ENCODE results near the gene CUEDC1.

- TF ChIP-seq CTCF (IDR thresholded peaks at IDR 0.05 in 2 of 3, conservative IDR thresholded peaks at IDR 0.05 in 1 of 3; ENCODE audit: insufficient read depth in 2 of 3, low read depth in 1 of 3, low read length in 3 of 3) (no peak), ZNF143 (CRISPR knock-in tag; IDR thresholded peaks at IDR 0.05) (no peak), SAFB2 (IDR thresholded peaks at IDR 0.05; ENCODE audit: borderline replicate concordance, low read depth, low read length, severe bottlenecking) (no peak), ZC3H11A (IDR thresholded peaks at IDR 0.05; ENCODE audit: low read depth, low read length) (no peak), BHLHE40 (IDR thresholded peaks at IDR 0.05; ENCODE audit: low read length) (no peak), KDM1A (IDR thresholded peaks at IDR 0.05) (no peak), CAMTA2 (CRISPR knock-in tag; conservative IDR thresholded peaks at IDR 0.05) (no peak), SRSF9 (IDR thresholded peaks at IDR 0.05; ENCODE audit: borderline replicate concordance, low read depth, low read length) (no peak), CEBPB (tag; IDR thresholded peaks at IDR 0.05) (no peak), HNRNPH1 (optimal IDR thresholded peaks at IDR 0.05; ENCODE audit: low read depth, low read length) (no peak)
- TF ChIP-seq, protein P1, sequence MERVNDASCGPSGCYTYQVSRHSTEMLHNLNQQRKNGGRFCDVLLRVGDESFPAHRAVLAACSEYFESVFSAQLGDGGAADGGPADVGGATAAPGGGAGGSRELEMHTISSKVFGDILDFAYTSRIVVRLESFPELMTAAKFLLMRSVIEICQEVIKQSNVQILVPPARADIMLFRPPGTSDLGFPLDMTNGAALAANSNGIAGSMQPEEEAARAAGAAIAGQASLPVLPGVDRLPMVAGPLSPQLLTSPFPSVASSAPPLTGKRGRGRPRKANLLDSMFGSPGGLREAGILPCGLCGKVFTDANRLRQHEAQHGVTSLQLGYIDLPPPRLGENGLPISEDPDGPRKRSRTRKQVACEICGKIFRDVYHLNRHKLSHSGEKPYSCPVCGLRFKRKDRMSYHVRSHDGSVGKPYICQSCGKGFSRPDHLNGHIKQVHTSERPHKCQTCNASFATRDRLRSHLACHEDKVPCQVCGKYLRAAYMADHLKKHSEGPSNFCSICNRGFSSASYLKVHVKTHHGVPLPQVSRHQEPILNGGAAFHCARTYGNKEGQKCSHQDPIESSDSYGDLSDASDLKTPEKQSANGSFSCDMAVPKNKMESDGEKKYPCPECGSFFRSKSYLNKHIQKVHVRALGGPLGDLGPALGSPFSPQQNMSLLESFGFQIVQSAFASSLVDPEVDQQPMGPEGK (CRISPR knock-in tag; IDR thresholded peaks at IDR 0.05; ENCODE audit: borderline replicate concordance) = no peak
- TF ChIP-seq, protein P2, sequence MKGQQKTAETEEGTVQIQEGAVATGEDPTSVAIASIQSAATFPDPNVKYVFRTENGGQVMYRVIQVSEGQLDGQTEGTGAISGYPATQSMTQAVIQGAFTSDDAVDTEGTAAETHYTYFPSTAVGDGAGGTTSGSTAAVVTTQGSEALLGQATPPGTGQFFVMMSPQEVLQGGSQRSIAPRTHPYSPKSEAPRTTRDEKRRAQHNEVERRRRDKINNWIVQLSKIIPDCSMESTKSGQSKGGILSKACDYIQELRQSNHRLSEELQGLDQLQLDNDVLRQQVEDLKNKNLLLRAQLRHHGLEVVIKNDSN (CRISPR knock-in tag; IDR thresholded peaks at IDR 0.05) = no peak
Measured at GRCh38 chr17:57983446-57983845, 28.2 kb upstream of the CUEDC1 start.
